ENCODE data around the gene UBE3C. TPM values are rescaled to one million over a fixed set of nuclear protein-coding genes. Genes with fewer than 3 reads are reported as not detected.

Gene UBE3C
- total and polyA plus RNA-seq, 2 of the 13 experiments (the other 11 are each of a cell fraction or from before 2014, with no cell fraction given): 27.0 to 48.2 TPM

DNA sequence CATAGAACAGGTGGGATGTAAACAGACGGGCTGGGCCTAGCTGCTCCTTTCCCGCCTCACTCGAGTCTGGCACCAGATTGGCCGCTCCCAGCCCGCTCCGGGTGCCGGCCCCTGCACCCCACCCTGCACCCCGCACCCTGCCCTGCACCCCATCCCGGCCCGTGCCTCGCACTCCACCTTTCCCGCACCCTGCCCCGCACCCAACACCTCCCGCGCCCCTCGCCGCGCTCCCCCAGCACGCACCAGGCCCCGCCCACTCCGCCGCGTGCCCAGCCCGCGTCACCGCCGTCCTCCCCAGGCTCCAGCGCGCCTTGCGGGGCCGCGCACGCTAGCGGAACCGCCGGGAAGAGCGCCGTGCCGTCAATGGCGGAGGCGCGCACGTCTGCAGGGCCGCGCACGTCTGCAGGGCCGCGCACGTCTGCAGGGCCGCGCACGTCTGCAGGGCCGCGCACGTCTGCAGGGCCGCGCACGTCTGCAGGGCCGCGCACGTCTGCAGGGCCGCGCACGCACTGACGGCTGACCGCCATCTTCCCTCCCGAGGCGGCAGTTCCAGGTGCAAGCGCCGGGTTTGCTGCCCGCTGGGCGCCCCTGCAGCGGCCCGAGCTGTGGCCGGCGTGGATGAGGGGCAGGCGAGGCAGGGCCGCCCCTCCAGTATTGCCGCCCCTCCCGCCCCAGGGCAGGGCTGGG is at the start of gene UBE3C (continued):
- TF ChIP-seq DPF2 (CRISPR knock-in tag; IDR thresholded peaks at IDR 0.05; ENCODE audit: borderline replicate concordance, low read depth) (no peak), ZNF569 (CRISPR knock-in tag; IDR thresholded peaks at IDR 0.05; ENCODE audit: borderline replicate concordance) (no peak), KDM3A (CRISPR knock-in tag; IDR thresholded peaks at IDR 0.05; ENCODE audit: low read depth) (no peak), ZFP36 (IDR thresholded peaks at IDR 0.05; ENCODE audit: borderline replicate concordance, low read depth, low read length, partially characterized antibody) (no peak), NR3C1 (CRISPR knock-in tag; IDR thresholded peaks at IDR 0.05) (no peak), ZNF570 (CRISPR knock-in tag; IDR thresholded peaks at IDR 0.05; ENCODE audit: borderline replicate concordance) (no peak), HES4 (CRISPR knock-in tag; IDR thresholded peaks at IDR 0.05; ENCODE audit: borderline replicate concordance) (no peak), SRSF4 (IDR thresholded peaks at IDR 0.05; ENCODE audit: low read depth, low read length, poor library complexity, severe bottlenecking) (no peak), ZNF746 (CRISPR knock-in tag; IDR thresholded peaks at IDR 0.05) (no peak; the same call in 1 of the 2 replicates), NR2F2 (IDR thresholded peaks at IDR 0.05; ENCODE audit: borderline replicate concordance, low read depth) (no peak), ZNF773 (CRISPR knock-in tag; IDR thresholded peaks at IDR 0.05; ENCODE audit: borderline replicate concordance) (no peak), CEBPB (IDR thresholded peaks at IDR 0.05; ENCODE audit: borderline replicate concordance, low read depth, low read length) (no peak), SNRNP70 (IDR thresholded peaks at IDR 0.05; ENCODE audit: low read depth, low read length) (no peak), SRSF9 (IDR thresholded peaks at IDR 0.05; ENCODE audit: borderline replicate concordance, insufficient read depth, low read depth, low read length, poor library complexity, severe bottlenecking) (no peak), MXI1 (IDR thresholded peaks at IDR 0.05; ENCODE audit: borderline replicate concordance, low read depth, low read length) (peak; percentile 2; the same call in 2 of the 3 replicates)
- TF ChIP-seq, protein P1, sequence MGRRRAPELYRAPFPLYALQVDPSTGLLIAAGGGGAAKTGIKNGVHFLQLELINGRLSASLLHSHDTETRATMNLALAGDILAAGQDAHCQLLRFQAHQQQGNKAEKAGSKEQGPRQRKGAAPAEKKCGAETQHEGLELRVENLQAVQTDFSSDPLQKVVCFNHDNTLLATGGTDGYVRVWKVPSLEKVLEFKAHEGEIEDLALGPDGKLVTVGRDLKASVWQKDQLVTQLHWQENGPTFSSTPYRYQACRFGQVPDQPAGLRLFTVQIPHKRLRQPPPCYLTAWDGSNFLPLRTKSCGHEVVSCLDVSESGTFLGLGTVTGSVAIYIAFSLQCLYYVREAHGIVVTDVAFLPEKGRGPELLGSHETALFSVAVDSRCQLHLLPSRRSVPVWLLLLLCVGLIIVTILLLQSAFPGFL (CRISPR knock-in tag; IDR thresholded peaks at IDR 0.05): no peak
- TF ChIP-seq, protein P2, sequence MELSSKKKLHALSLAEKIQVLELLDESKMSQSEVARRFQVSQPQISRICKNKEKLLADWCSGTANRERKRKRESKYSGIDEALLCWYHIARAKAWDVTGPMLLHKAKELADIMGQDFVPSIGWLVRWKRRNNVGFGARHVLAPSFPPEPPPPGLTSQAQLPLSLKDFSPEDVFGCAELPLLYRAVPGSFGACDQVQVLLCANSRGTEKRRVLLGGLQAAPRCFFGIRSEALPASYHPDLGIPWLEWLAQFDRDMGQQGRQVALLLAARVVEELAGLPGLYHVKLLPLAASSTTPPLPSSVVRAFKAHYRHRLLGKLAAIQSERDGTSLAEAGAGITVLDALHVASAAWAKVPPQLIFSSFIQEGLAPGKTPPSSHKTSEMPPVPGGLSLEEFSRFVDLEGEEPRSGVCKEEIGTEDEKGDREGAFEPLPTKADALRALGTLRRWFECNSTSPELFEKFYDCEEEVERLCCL (CRISPR knock-in tag; IDR thresholded peaks at IDR 0.05; ENCODE audit: borderline replicate concordance): no peak
- TF ChIP-seq, protein P3, sequence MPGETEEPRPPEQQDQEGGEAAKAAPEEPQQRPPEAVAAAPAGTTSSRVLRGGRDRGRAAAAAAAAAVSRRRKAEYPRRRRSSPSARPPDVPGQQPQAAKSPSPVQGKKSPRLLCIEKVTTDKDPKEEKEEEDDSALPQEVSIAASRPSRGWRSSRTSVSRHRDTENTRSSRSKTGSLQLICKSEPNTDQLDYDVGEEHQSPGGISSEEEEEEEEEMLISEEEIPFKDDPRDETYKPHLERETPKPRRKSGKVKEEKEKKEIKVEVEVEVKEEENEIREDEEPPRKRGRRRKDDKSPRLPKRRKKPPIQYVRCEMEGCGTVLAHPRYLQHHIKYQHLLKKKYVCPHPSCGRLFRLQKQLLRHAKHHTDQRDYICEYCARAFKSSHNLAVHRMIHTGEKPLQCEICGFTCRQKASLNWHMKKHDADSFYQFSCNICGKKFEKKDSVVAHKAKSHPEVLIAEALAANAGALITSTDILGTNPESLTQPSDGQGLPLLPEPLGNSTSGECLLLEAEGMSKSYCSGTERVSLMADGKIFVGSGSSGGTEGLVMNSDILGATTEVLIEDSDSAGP (CRISPR knock-in tag; IDR thresholded peaks at IDR 0.05; ENCODE audit: borderline replicate concordance): peak; percentile 74; the same call in 1 of the 2 replicates
- TF ChIP-seq, protein P4, sequence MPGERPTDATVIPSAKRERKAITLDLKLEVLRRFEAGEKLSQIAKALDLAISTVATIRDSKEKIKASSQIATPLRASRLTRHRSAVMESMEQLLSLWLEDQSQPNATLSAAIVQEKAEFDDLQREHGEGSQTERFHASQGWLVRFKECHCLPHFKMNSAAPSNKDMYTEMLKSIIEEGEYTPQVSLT (CRISPR knock-in tag; IDR thresholded peaks at IDR 0.05; ENCODE audit: borderline replicate concordance, low read depth): no peak; the same call in 1 of the 2 replicates
- TF ChIP-seq, protein P5, sequence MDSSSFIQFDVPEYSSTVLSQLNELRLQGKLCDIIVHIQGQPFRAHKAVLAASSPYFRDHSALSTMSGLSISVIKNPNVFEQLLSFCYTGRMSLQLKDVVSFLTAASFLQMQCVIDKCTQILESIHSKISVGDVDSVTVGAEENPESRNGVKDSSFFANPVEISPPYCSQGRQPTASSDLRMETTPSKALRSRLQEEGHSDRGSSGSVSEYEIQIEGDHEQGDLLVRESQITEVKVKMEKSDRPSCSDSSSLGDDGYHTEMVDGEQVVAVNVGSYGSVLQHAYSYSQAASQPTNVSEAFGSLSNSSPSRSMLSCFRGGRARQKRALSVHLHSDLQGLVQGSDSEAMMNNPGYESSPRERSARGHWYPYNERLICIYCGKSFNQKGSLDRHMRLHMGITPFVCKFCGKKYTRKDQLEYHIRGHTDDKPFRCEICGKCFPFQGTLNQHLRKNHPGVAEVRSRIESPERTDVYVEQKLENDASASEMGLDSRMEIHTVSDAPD (CRISPR knock-in tag; IDR thresholded peaks at IDR 0.05): no peak

All from HepG2 (cell line).